Ascending aorta (tissue), 2 donors: Measurements from ENCODE around the gene SPPL2C. TPM values are rescaled to one million over a fixed set of nuclear protein-coding genes. Genes with fewer than 3 reads are reported as not detected.

Experiments
- DNase-seq, 2 donors: peaks; one replicate each; pipeline ENCODE4 v3.0.0-alpha.2; 2019; ENCODE audit warnings: low spot score in 2 of 2
- H3K27ac ChIP-seq, 2 donors: fragments of 200-600 bp; sonication (generic); one replicate each; pipeline ENCODE4 v1.5.1; 2016 to 2017; ENCODE audit warnings: mild to moderate bottlenecking in 1 of 2
- H3K27me3 ChIP-seq: fragments of 200-600 bp; sonication (generic); one replicate; pipeline ENCODE4 v1.5.1; 2017
- H3K36me3 ChIP-seq, 2 donors: fragments of 200-600 bp; sonication (generic); one replicate each; pipeline ENCODE4 v1.5.1; 2016
- H3K4me1 ChIP-seq, 2 donors: fragments of 200-600 bp; sonication (generic); one replicate each; pipeline ENCODE4 v1.5.1; 2016 to 2017; ENCODE audit warnings: mild to moderate bottlenecking in 1 of 2
- H3K4me3 ChIP-seq, 2 donors: fragments of 200-600 bp; sonication (generic); one replicate each; pipeline ENCODE4 v1.5.1; 2016 to 2017; ENCODE audit warnings: mild to moderate bottlenecking in 1 of 2
- H3K9me3 ChIP-seq, 2 donors: fragments of 200-600 bp; sonication (generic); one replicate each; pipeline ENCODE4 v1.5.1; 2016
- intact Hi-C: fragments of 100-400 bp; cut with DNase I; formaldehyde crosslinking; loops from one replicate; pipeline ENCODE4 v1.15.1; 2023
- total RNA-seq: library from RNA; depleted of rRNA; stranded (reverse); fragments of >200 nt; gene quantifications from one replicate; pipeline ENCODE4 v1.1.0, GENCODE V29; 2016
- TF ChIP-seq, protein P1 (sequence below), 3 experiments: fragments of 200-600 bp in 2 of 3; fragments of 450-650 bp in 1 of 3; sonication (generic) in 2 of 3; IDR thresholded peaks; one replicate each; pipeline ENCODE4 v1.5.1; 2016 to 2019; ENCODE audit warnings: antibody characterized with exemption in 3 of 3, mild to moderate bottlenecking in 1 of 3, moderate library complexity in 1 of 3

Gene SPPL2C
- total RNA-seq, 1 donor from 2014 or later: not detected

DNA sequence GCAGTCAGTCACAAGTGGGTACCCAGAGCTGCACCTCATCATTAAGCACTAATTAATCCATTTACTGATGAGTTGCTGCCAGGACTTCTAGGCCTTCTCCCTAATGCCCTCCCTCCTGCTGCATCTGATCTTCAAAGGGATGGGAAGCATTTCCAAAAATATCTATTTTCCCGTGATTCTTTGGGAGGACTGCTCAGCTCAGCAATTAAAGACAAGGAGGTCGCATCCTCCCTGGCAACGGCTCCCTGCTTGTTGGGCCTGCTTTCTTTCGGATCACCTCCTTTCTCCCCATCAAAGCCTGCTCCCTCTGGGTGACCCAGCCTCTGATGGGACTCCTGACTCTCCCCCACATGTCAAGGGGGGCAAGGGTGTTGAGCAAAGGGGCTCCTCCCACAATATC is 26.0 kb upstream of the SPPL2C start:
- H3K9me3 ChIP-seq: no peaks in the 10 kb centered on the region
- no peak overlapping the region for H3K27ac ChIP-seq
- no peaks in the 10 kb centered on the region for H3K4me1 ChIP-seq
- no peaks in the 10 kb centered on the region for H3K36me3 ChIP-seq
- H3K4me3 ChIP-seq: no peak overlapping the region
- TF ChIP-seq, protein P1, sequence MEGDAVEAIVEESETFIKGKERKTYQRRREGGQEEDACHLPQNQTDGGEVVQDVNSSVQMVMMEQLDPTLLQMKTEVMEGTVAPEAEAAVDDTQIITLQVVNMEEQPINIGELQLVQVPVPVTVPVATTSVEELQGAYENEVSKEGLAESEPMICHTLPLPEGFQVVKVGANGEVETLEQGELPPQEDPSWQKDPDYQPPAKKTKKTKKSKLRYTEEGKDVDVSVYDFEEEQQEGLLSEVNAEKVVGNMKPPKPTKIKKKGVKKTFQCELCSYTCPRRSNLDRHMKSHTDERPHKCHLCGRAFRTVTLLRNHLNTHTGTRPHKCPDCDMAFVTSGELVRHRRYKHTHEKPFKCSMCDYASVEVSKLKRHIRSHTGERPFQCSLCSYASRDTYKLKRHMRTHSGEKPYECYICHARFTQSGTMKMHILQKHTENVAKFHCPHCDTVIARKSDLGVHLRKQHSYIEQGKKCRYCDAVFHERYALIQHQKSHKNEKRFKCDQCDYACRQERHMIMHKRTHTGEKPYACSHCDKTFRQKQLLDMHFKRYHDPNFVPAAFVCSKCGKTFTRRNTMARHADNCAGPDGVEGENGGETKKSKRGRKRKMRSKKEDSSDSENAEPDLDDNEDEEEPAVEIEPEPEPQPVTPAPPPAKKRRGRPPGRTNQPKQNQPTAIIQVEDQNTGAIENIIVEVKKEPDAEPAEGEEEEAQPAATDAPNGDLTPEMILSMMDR (IDR thresholded peaks at IDR 0.05): no peak
- DNase-seq: no peak
- intact Hi-C loops: no loop called here
- H3K27me3 ChIP-seq: no peaks in the 10 kb centered on the region

DNA sequence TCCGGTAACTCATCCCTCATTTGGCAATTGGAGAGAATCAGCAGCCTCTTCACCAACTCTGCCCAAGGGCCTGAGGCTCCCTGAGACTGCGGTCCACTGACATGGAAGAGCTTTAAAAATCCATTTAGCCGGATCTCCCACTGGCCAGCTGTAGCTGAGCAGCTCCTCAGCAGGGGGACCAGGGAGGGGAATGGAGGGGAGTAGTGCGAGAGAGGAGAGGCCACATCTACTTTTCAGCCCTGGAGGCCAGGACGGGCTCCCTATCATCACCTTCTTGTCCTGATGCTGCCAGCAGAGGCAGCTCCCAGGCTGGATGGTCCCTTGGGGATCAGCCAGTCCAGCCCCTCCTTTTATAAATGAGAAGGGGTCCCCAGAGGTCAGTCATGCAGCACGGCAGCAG is 25.0 kb upstream of the SPPL2C start:
- H3K9me3 ChIP-seq: no peaks in the 10 kb centered on the region
- intact Hi-C loops: no loop called here
- no peak overlapping the region for H3K4me3 ChIP-seq
- H3K27ac ChIP-seq: no peak overlapping the region
- H3K36me3 ChIP-seq: no peaks in the 10 kb centered on the region
- H3K27me3 ChIP-seq: no peaks in the 10 kb centered on the region
- no peak for DNase-seq
- no peaks in the 10 kb centered on the region for H3K4me1 ChIP-seq
- TF ChIP-seq, protein P1 (IDR thresholded peaks at IDR 0.05): no peak

DNA sequence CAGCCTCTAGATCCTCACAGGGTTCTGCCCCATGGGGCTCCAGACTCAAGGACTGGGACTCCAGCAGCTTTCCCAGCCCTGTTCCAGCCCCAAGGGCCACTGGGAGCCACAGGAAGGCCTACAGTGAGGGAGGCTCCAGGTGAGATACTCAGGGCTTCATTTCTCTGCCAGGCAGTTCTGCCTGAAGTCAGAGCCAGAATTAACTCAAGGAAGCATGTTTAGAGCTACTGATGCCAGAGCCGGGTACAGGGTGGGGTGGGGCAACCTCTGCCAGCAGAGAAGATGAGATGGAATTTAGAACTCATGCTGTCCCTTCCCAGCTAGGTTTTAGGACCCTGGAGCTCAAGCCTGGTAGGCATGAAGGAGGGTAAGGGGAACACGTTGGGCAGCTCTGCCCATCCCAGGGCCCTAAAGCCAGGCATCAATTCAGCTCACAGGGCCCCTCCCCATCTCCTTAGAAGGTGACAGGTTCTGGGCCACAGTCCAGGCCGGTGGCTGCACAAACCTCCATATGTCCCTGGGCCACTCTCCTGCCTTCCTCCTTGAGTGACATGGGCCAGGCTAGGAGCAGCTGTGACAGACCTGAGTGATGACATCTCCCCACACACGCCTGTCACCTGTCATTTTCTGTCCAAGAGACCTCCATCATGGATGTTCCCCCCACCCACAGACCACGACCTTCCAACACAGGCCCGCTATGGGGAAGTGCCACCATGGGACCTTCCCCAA is 24.5 kb upstream of the SPPL2C start:
- DNase-seq: no peak
- Histone ChIP-seq H3K4me3 (no peak overlapping the region), H3K4me1 (no peaks in the 10 kb centered on the region), H3K27me3 (no peaks in the 10 kb centered on the region), H3K36me3 (no peaks in the 10 kb centered on the region), H3K27ac (no peak overlapping the region), H3K9me3 (no peaks in the 10 kb centered on the region)
- intact Hi-C loops: no loop called here
- TF ChIP-seq, protein P1 (IDR thresholded peaks at IDR 0.05): no peak

DNA sequence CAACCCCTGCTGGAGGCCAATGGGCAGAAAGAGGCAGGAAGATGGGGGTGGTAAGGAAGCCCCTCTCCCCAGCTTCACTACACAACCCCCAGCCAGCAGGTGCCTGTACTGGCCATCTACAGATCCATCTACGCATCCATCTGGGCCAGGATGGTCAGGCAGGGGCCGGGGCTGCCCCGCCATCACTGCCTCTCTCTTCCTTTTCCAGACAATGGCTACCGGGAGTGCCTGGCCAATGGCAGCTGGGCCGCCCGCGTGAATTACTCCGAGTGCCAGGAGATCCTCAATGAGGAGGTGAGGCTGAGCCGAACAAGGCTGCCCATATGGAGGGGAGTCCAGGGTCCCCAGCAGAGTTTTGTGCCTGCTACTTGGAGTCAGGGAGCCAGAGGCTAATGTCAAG is 23.5 kb upstream of the SPPL2C start:
- H3K27me3 ChIP-seq: no peaks in the 10 kb centered on the region
- no peaks in the 10 kb centered on the region for H3K9me3 ChIP-seq
- no peak overlapping the region for H3K27ac ChIP-seq
- DNase-seq: no peak
- no peaks in the 10 kb centered on the region for H3K4me1 ChIP-seq
- intact Hi-C loops: no loop called here
- TF ChIP-seq, protein P1 (IDR thresholded peaks at IDR 0.05): no peak
- no peak overlapping the region for H3K4me3 ChIP-seq
- no peaks in the 10 kb centered on the region for H3K36me3 ChIP-seq

DNA sequence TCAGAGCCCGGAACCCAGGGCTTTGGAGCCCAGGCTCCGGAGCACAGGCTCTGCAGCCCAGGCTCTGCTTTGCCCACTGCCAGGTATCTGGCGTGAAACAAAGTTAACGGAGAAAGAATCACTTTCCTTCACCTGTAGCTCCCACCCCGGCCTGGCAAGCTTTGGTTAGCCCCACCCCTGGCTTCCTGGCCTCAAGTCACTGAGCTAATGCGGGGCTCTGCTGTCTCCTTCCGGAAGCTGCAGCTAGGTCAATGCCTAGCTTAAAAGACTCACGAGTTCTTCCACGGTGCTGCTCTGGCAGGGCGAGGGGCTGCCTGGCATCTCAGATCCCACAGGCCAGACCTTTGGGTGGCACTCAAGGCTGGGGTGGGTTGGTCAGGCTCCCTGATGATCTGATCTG is 21.1 kb upstream of the SPPL2C start:
- TF ChIP-seq, protein P1 (IDR thresholded peaks at IDR 0.05): no peak
- DNase-seq: no peak
- intact Hi-C loops: no loop called here

DNA sequence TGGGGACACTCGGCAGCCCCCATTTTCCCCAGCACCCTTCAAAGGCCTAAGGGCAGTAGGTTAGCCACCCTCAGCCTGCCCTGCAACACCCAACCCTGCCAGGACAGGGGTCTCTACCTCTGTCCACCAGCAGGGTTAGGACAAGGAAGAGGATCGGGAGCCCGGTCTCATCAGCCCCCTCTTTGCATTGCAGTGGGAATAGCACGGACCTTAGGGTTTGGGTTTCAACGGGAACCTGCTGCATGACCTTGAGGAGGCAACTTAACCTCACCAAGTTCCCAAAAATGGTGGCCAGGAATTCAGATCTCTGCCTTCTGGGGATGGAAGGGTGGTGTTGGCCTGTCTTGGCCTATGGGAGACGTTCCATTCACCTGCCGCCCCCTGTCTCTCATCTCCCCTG is 20.2 kb upstream of the SPPL2C start:
- no peaks in the 10 kb centered on the region for H3K27me3 ChIP-seq
- H3K36me3 ChIP-seq: no peaks in the 10 kb centered on the region
- no peak overlapping the region for H3K27ac ChIP-seq
- TF ChIP-seq, protein P1 (IDR thresholded peaks at IDR 0.05): no peak
- no peak overlapping the region for H3K4me3 ChIP-seq
- no peaks in the 10 kb centered on the region for H3K4me1 ChIP-seq
- no peaks in the 10 kb centered on the region for H3K9me3 ChIP-seq
- intact Hi-C loops: no loop called here
- DNase-seq: no peak

More for the DNA sequence above, 21.1 kb upstream of the SPPL2C start:
- Histone ChIP-seq H3K36me3 (no peaks in the 10 kb centered on the region), H3K27ac (no peak overlapping the region), H3K4me3 (no peak overlapping the region), H3K27me3 (no peaks in the 10 kb centered on the region), H3K4me1 (no peaks in the 10 kb centered on the region), H3K9me3 (no peaks in the 10 kb centered on the region)
